T-cell (primary cell): Measurements from ENCODE around the gene RASL12. TPM values are rescaled to one million over a fixed set of nuclear protein-coding genes. Genes with fewer than 3 reads are reported as not detected.

ENCODE experiments used
- ATAC-seq, 4 experiments: fragments of 200-7000 bp in 3 of 4; fragments of 150-1000 bp in 1 of 4; cut with Tn5 transposase; replicated peaks in 1 of 4; 1 replicate in 3 of 4; 2 replicates in 1 of 4; pipeline ENCODE4 v1.10.0; 2021; ENCODE audit warnings: moderate library complexity in 3 of 4, mild to moderate bottlenecking in 2 of 4, moderate number of reproducible peaks in 1 of 4
- CTCF ChIA-PET, 2 donors: fragments of 300-600 bp; sonication (Branson Sonifier 250); formaldehyde crosslinking; loops; one replicate each; lab custom pipeline; 2022; ENCODE audit warnings: antibody characterized with exemption in 2 of 2; lab: Charles Lee
- POLR2A ChIA-PET, 2 donors: fragments of 300-600 bp; sonication (Branson Sonifier 250); formaldehyde crosslinking; loops; one replicate each; lab custom pipeline; 2022; ENCODE audit warnings: antibody characterized with exemption in 2 of 2; lab: Charles Lee
- DNase-seq, 35 experiments: peaks; one replicate each; pipeline versions ENCODE4 v3.0.0 to v3.0.0-alpha.2; 2013 to 2023
- H3K27ac ChIP-seq: one replicate; pipeline ENCODE4 v1.5.1; 2013; ENCODE audit warnings: low read length
- H3K27me3 ChIP-seq, 2 experiments: replicated peaks in 1 of 2; 1 replicate in 1 of 2; 2 replicates in 1 of 2; pipeline versions ENCODE4 v1.6.1 to v1.7.0; 2013; ENCODE audit warnings: low read length in 1 of 2, mixed read lengths in 1 of 2; ENCODE audit not compliant: control insufficient read depth in 2 of 2, insufficient read depth in 2 of 2; ENCODE audit errors: extremely low read depth in 1 of 2
- H3K36me3 ChIP-seq, 2 donors: 1 replicate in 1 of 2; 2 replicates in 1 of 2; pipeline versions ENCODE4 v1.6.1 to v1.7.0; 2013; ENCODE audit warnings: low read length in 1 of 2; ENCODE audit not compliant: control insufficient read depth in 2 of 2, insufficient read depth in 1 of 2; ENCODE audit errors: extremely low read depth in 1 of 2
- H3K4me1 ChIP-seq, 2 experiments: 1 replicate in 1 of 2; 2 replicates in 1 of 2; pipeline versions ENCODE4 v1.6.1 to v1.7.0; 2013; ENCODE audit warnings: low read length in 2 of 2, mixed read lengths in 1 of 2; ENCODE audit not compliant: insufficient read depth in 2 of 2, control insufficient read depth in 1 of 2; ENCODE audit errors: extremely low read depth in 1 of 2
- H3K4me3 ChIP-seq, 2 donors: 1 replicate in 1 of 2; 2 replicates in 1 of 2; pipeline versions ENCODE4 v1.5.1 to v1.7.0; 2013; ENCODE audit warnings: mild to moderate bottlenecking in 2 of 2, low read length in 1 of 2, moderate library complexity in 1 of 2; ENCODE audit not compliant: control insufficient read depth in 1 of 2; ENCODE audit errors: extremely low read depth in 1 of 2
- H3K9me3 ChIP-seq: 2 replicates; pipeline ENCODE4 v1.7.0; 2013
- H3K27ac Mint-ChIP-seq, 2 donors: one replicate each; pipeline ENCODE4 v1.8.0; 2020 to 2021; ENCODE audit warnings: mild to moderate bottlenecking in 2 of 2, mixed read lengths in 2 of 2
- H3K27me3 Mint-ChIP-seq, 2 donors: one replicate each; pipeline ENCODE4 v1.8.0; 2021 to 2022; ENCODE audit warnings: mixed read lengths in 2 of 2
- H3K36me3 Mint-ChIP-seq: one replicate; pipeline ENCODE4 v1.8.0; 2021; ENCODE audit warnings: mixed read lengths
- H3K4me1 Mint-ChIP-seq, 3 donors: one replicate each; pipeline ENCODE4 v1.8.0; 2020 to 2022; ENCODE audit warnings: mixed read lengths in 3 of 3, mild to moderate bottlenecking in 1 of 3
- H3K4me3 Mint-ChIP-seq, 3 donors: one replicate each; pipeline ENCODE4 v1.8.0; 2020 to 2022; ENCODE audit warnings: mild to moderate bottlenecking in 3 of 3, mixed read lengths in 3 of 3, moderate library complexity in 3 of 3
- H3K9me3 Mint-ChIP-seq, 3 donors: one replicate each; pipeline ENCODE4 v1.8.0; 2020 to 2022; ENCODE audit warnings: mixed read lengths in 3 of 3
- WGBS: methylation state at CpG from one replicate; pipeline ENCODE4 v1.1.5; 2013; ENCODE audit warnings: missing lambda C conversion rate; ENCODE audit not compliant: insufficient coverage; 5-methylcytosine and 5-hydroxymethylcytosine counted together
- total RNA-seq, 35 experiments: library from RNA in 6 of 35; stranded (reverse) in 6 of 35; fragments of 120-200 nt in 1 of 35; gene quantifications; one replicate each; pipeline versions ENCODE4 v1.2.1 to v1.2.4 and lab custom pipeline; 2013 to 2026

RASL12 gene
- total RNA-seq, 5 donors from 2014 or later (not counting 1 experiment from before 2014, with no cell fraction given): 0.09 to 0.18 TPM; not detected in 3

- Histone ChIP-seq H3K9me3 (no peaks in the 10 kb centered on the region), H3K36me3 (no peaks in the 10 kb centered on the region), H3K4me1 (peaks cover 0 to 6% of the 10 kb centered on the region in 2 experiments), H3K4me3 (no peak overlapping the region), H3K27me3 (peaks cover 0 to 36% of the 10 kb centered on the region in 2 experiments), H3K27ac (no peak overlapping the region)
- ChIA-PET POLR2A (no interaction called here), CTCF (no interaction called here)
- no peak for ATAC-seq
- H3K27ac Mint-ChIP-seq: no peak overlapping the region
- no peak for DNase-seq
- peaks cover 0 to 3% (median 0%) of the 10 kb centered on the region in 3 donors for H3K9me3 Mint-ChIP-seq
- H3K4me3 Mint-ChIP-seq: no peak overlapping the region
- H3K27me3 Mint-ChIP-seq: peaks cover 26 to 37% of the 10 kb centered on the region in 2 donors
- H3K36me3 Mint-ChIP-seq: no peaks in the 10 kb centered on the region
- peaks cover 3 to 5% (median 4%) of the 10 kb centered on the region in 3 donors for H3K4me1 Mint-ChIP-seq
- no CpG with 5 or more reads among the region's 5 CpGs for WGBS
Observed at GRCh38 chr15:65062726-65063125, 5.1 kb downstream of the RASL12 start.

- Histone ChIP-seq H3K4me1 (peaks cover 0 to under 1% of the 10 kb centered on the region in 2 experiments), H3K9me3 (no peaks in the 10 kb centered on the region), H3K27me3 (peaks cover 0 to 33% of the 10 kb centered on the region in 2 experiments), H3K4me3 (no peak overlapping the region), H3K27ac (no peak overlapping the region), H3K36me3 (no peaks in the 10 kb centered on the region)
- CTCF ChIA-PET: interaction anchor here in 1 of 2 donors (0.6 kb wide), 1 partner anchor 64 kb away, joined by 4 read pairs; no protein-coding TSS in a partner anchor
- POLR2A ChIA-PET: interaction anchor here in 1 of 2 donors (0.6 kb wide), 1 partner anchor 212 kb away, joined by 8 read pairs; no protein-coding TSS in a partner anchor
- 50% methylated on average over 1 of the region's 5 CpGs for WGBS
- ATAC-seq: no peak
- Mint-ChIP-seq H3K9me3 (peaks cover 0 to 3% (median 0%) of the 10 kb centered on the region in 3 donors), H3K4me1 (peaks cover 0 to 1% (median under 1%) of the 10 kb centered on the region in 3 donors), H3K27me3 (peaks cover 23 to 35% of the 10 kb centered on the region in 2 donors), H3K27ac (no peak overlapping the region), H3K36me3 (no peaks in the 10 kb centered on the region), H3K4me3 (no peak overlapping the region)
- DNase-seq: no peak
Observed at GRCh38 chr15:65062061-65062460, 5.7 kb downstream of the RASL12 start.

DNA sequence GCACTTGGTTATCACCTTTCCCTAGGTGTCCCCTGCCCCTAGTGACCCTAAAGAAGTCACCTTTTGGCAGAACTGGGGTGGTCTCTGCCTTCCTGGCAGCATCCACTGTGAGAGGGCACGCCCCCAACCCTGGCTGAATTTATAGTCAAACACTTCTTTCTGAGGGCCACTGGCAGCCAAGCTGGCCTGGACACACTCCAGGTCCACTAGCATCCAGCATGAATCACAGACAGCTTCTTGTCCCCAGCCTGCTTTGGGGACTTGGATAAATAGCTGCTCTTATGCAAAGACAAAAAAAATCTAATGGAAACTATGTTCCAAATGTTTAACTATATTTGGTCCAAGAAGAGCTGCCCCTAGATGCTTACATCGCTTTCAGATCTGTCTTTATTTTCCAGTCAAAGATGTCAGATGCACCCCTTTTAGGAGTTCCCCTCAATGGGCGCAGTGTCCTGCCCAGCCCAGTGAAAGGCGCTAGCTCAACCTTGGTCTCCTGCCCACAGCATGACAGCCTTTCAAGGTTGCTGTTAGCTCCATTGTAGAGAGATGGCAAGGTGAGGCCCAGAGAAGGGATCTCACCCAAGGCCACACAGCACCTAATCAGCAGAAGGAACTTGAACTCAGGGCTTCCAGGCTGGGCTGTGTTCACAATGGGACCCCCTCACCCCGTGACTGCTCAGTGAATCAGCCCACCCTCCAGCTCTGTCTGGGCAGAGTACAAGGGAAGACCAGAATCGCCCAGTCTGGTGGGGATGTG is 7.0 kb downstream of the RASL12 start:
- Histone ChIP-seq H3K27me3 (peaks cover 0 to 32% of the 10 kb centered on the region in 2 experiments), H3K36me3 (no peaks in the 10 kb centered on the region), H3K4me1 (no peaks in the 10 kb centered on the region), H3K27ac (no peak overlapping the region), H3K4me3 (no peak overlapping the region), H3K9me3 (no peaks in the 10 kb centered on the region)
- POLR2A ChIA-PET: no interaction called here
- Mint-ChIP-seq H3K27ac (no peak overlapping the region), H3K36me3 (no peaks in the 10 kb centered on the region), H3K4me3 (no peak overlapping the region), H3K9me3 (peaks cover 0 to 3% (median 0%) of the 10 kb centered on the region in 3 donors), H3K27me3 (peaks cover 14 to 26% of the 10 kb centered on the region in 2 donors), H3K4me1 (no peaks in the 10 kb centered on the region)
- CTCF ChIA-PET: no interaction called here
- WGBS: 80% methylated on average over 3 of the region's 6 CpGs
- ATAC-seq (no peak), DNase-seq (no peak)

DNA sequence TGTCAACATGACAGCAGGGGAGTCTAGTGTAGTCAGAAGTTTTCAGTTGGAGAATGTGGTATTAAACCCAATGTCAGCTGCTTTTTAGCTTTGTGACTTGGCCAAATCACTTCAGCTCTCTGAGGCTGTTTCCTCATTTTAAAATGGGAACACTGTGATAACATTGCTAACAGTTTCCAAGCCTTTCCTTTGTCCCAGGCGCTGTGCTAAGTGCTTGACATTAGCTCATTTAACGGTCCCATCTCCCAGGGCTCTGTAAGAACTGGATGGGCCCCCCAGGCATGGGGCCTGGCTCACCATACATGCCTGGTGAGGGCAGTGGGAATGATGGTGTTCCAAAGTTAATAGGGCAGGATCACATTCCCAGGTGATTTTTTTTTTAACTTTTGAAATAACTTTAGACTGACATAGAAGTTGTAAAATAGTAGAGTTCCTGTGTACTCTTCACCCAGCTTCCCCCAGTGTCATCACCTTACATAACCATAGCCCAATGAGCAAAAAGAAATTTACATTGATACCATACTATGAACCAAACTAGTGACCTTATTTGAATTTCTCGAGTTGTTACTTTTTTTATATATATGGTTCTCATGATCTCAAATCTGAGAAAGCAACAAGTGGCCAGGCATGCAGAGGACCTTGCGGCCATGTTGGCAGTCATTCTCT is 7.7 kb downstream of the RASL12 start:
- POLR2A ChIA-PET: no interaction called here
- Mint-ChIP-seq H3K36me3 (no peaks in the 10 kb centered on the region), H3K4me3 (no peak overlapping the region), H3K27ac (no peak overlapping the region), H3K27me3 (peaks cover 6 to 18% of the 10 kb centered on the region in 2 donors), H3K4me1 (peaks cover 0 to 2% (median 0%) of the 10 kb centered on the region in 3 donors), H3K9me3 (peaks cover 0 to 3% (median 0%) of the 10 kb centered on the region in 3 donors)
- Histone ChIP-seq H3K4me1 (no peaks in the 10 kb centered on the region), H3K4me3 (no peak overlapping the region), H3K9me3 (no peaks in the 10 kb centered on the region), H3K36me3 (peaks cover 0 to under 1% of the 10 kb centered on the region in 2 donors), H3K27me3 (peaks cover 0 to 27% of the 10 kb centered on the region in 2 experiments), H3K27ac (no peak overlapping the region)
- no peak for DNase-seq
- 79% methylated on average over 3 of the region's 4 CpGs for WGBS
- CTCF ChIA-PET: no interaction called here
- no peak for ATAC-seq

DNA sequence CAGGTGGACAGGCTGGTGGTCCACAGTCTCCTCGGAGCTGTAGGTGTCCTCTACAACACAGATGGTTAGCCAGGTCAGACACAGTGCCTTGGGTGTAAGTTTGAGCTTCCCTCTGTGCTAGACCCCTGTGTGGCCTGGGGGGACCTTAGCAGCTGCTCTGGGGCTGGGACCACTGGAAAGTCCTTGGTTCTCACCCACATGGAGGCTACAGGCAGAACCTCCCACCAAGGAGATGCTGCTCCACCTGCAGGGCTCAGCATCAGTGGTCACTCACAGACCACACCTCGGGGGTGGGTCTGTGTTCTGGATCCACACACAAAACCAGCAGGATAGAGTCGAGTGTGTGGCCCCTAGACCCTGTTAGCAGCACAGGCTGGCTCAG is 8.4 kb downstream of the RASL12 start:
- ATAC-seq: no peak
- H3K4me3 ChIP-seq: no peak overlapping the region
- 79% methylated on average over 2 of the region's 3 CpGs for WGBS
- no peaks in the 10 kb centered on the region for H3K4me1 ChIP-seq
- Mint-ChIP-seq H3K27ac (no peak overlapping the region), H3K9me3 (peaks cover 0 to 3% (median 0%) of the 10 kb centered on the region in 3 donors), H3K4me1 (peaks cover 0 to 2% (median 0%) of the 10 kb centered on the region in 3 donors), H3K4me3 (no peak overlapping the region), H3K27me3 (peaks cover 6 to 14% of the 10 kb centered on the region in 2 donors), H3K36me3 (no peaks in the 10 kb centered on the region)
- no peaks in the 10 kb centered on the region for H3K9me3 ChIP-seq
- no peak for DNase-seq
- H3K27me3 ChIP-seq: peaks cover 0 to 20% of the 10 kb centered on the region in 2 experiments
- ChIA-PET POLR2A (no interaction called here), CTCF (no interaction called here)
- peaks cover 0 to 3% of the 10 kb centered on the region in 2 donors for H3K36me3 ChIP-seq
- H3K27ac ChIP-seq: no peak overlapping the region
